RWPE1 (cell line): ENCODE results near the gene SBK1.

Experiments used
- CTCF ChIA-PET: fragments of 350-600 bp; sonication (Branson Sonifier 250); formaldehyde crosslinking; extraction: SDS; loops from one replicate; lab custom pipeline; 2021; lab: Yijun Ruan, JAX
- POLR2A ChIA-PET: fragments of 400-600 bp; formaldehyde crosslinking; extraction: SDS; loops from one replicate; lab custom pipeline; 2020; ENCODE audit warnings: antibody characterized with exemption; ENCODE audit not compliant: low non-redundant PET; lab: Yijun Ruan, JAX
- DNase-seq: peaks from one replicate; pipeline ENCODE4 v3.0.0; 2012; ENCODE audit warnings: low spot score
- H3K27ac ChIP-seq: fragments of 450-650 bp; 2 replicates; pipeline ENCODE4 v1.5.1; 2017
- CTCF ChIP-seq: fragments of 450-650 bp; conservative IDR thresholded peaks from 2 replicates; pipeline ENCODE4 v1.5.1; 2017; ENCODE audit warnings: low read depth, mild to moderate bottlenecking

Gene SBK1

DNA sequence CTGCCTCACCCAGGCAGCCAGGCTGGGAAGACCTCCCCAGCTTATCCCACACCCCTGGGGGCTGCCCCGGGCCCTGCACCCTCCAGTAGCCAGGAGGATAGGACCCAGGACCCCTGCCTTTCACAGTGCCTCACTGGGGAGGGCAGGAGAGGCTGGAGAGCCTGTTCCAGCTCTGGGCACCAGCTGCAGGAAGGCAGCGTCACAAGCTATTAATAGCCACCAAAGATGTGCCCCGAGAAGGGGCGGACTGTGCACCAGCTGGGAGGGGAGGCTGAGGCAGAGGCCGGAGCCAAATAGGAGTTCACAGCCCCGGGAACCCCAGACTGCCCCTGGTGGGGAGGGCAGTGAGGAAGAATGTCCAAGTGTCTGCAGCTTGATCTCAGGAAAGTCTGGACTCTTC, 8.8 kb downstream of the SBK1 start:
- ChIA-PET POLR2A (no interaction called here), CTCF (interaction anchor here (1.7 kb wide), 1 partner anchor 23 kb away, joined by 8 read pairs; no protein-coding TSS in a partner anchor)
- no peak overlapping the region for H3K27ac ChIP-seq
- no peak for DNase-seq
- TF ChIP-seq CTCF: no peak

DNA sequence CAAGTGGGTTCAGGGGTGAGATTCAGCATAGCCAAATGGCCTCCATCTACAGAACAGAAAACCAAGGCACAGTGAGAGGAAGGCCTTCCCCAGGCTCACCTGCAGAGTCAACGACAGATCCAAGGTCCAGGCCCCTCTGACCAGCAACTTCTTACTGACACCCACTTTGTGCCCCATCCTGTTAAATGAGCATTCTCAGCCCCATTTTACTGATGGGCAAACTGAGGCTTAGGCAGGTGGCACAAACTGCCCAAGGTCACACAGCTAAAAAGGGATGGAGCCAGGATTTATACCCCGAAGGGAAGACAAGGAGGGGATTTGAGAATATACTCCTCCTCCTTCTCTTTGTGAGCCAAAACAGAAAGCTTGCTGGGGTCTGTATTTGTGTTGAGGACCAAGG, 9.3 kb downstream of the SBK1 start:
- no peak for DNase-seq
- CTCF ChIA-PET: no interaction called here
- no peak overlapping the region for H3K27ac ChIP-seq
- POLR2A ChIA-PET: no interaction called here
- TF ChIP-seq CTCF: no peak

GRCh38 chr16:28303132-28303531, 10.8 kb downstream of the SBK1 start:
- ChIA-PET CTCF (interaction anchor here (1.7 kb wide), 1 partner anchor 18 kb away, joined by 5 read pairs; no protein-coding TSS in a partner anchor), POLR2A (no interaction called here)
- no peak for TF ChIP-seq CTCF
- no peak overlapping the region for H3K27ac ChIP-seq
- no peak for DNase-seq

GRCh38 chr16:28304214-28304613, 11.9 kb downstream of the SBK1 start:
- no peak overlapping the region for H3K27ac ChIP-seq
- ChIA-PET CTCF (interaction anchor here (1.7 kb wide), 1 partner anchor 17 kb away, joined by 5 read pairs; no protein-coding TSS in a partner anchor), POLR2A (no interaction called here)
- DNase-seq: peak; percentile 42
- TF ChIP-seq CTCF: no peak

- CTCF ChIA-PET: no interaction called here
- POLR2A ChIA-PET: no interaction called here
- no peak for TF ChIP-seq CTCF
- DNase-seq: no peak
- no peak overlapping the region for H3K27ac ChIP-seq
Observed at GRCh38 chr16:28307936-28308335, 15.6 kb downstream of the SBK1 start.

- ChIA-PET CTCF (interaction anchor here (0.6 to 0.9 kb wide), 2 partner anchors 31 to 1480 kb away, joined by 3 read pairs; no protein-coding TSS in a partner anchor), POLR2A (no interaction called here)
- no peak for TF ChIP-seq CTCF
- no peak for DNase-seq
- H3K27ac ChIP-seq: no peak overlapping the region
Observed at GRCh38 chr16:28308794-28309584, 16.7 kb downstream of the SBK1 start.
